Transverse colon (tissue), 4 donors: ENCODE results near the gene PLA2G4B. TPM values are rescaled to one million over a fixed set of nuclear protein-coding genes. Genes with fewer than 3 reads are reported as not detected.

ENCODE experiments used
- DNase-seq: peaks from one replicate; pipeline ENCODE4 v3.0.0-alpha.2; 2019
- H3K27ac ChIP-seq, 4 donors: fragments of 200-600 bp; sonication (generic); 2 replicates each; pipeline ENCODE4 v1.5.1; 2016 to 2018; ENCODE audit warnings: inconsistent platforms in 4 of 4
- H3K27me3 ChIP-seq: fragments of 200-600 bp; sonication (generic); 2 replicates; pipeline ENCODE4 v1.5.1; 2017; ENCODE audit warnings: inconsistent platforms
- H3K36me3 ChIP-seq, 4 donors: fragments of 200-600 bp; sonication (generic); 2 replicates each; pipeline ENCODE4 v1.5.1; 2017 to 2019; ENCODE audit warnings: inconsistent platforms in 4 of 4
- H3K4me1 ChIP-seq, 4 donors: fragments of 200-600 bp; sonication (generic); 2 replicates each; pipeline ENCODE4 v1.5.1; 2017 to 2020; ENCODE audit warnings: inconsistent platforms in 4 of 4
- H3K4me3 ChIP-seq, 4 donors: fragments of 200-600 bp; sonication (generic); 1 replicate in 1 of 4; 2 replicates in 3 of 4; pipeline versions ENCODE4 v1.5.1 to v1.6.1; 2017 to 2019; ENCODE audit warnings: inconsistent platforms in 4 of 4
- H3K9me3 ChIP-seq, 2 donors: fragments of 200-600 bp; sonication (generic); 2 replicates each; pipeline ENCODE4 v1.5.1; 2017 to 2019; ENCODE audit warnings: inconsistent platforms in 2 of 2
- EP300 ChIP-seq: sonication (generic); formaldehyde crosslinking; IDR thresholded peaks from one replicate; pipeline ENCODE4 v1.6.1; 2017; ENCODE audit warnings: antibody characterized with exemption, low read depth
- POLR2A ChIP-seq: fragments of 450-650 bp; IDR thresholded peaks from one replicate; pipeline ENCODE4 v1.6.1; 2016; ENCODE audit warnings: antibody characterized with exemption, mild to moderate bottlenecking, moderate library complexity
- POLR2AphosphoS5 ChIP-seq, 3 donors: sonication (generic); formaldehyde crosslinking; IDR thresholded peaks; one replicate each; pipeline ENCODE4 v1.6.1; 2016; ENCODE audit warnings: antibody characterized with exemption in 3 of 3
- WGBS, 2 donors: methylation state at CpG; one replicate each; pipeline ENCODE4 v1.1.5; 2018; ENCODE audit warnings: low coverage in 1 of 2; 5-methylcytosine and 5-hydroxymethylcytosine counted together
- in situ Hi-C, 4 donors: fragments of 200-750 bp; cut with MboI; loops; one replicate each; pipeline versions ENCODE4 v1.15.0 to v1.15.1; 2017; ENCODE audit warnings: low sequenced_read_pairs in 3 of 4, low pct_ligation_motif_present in 1 of 4, low pct_unique_long_range_greater_than_20kb in 1 of 4
- intact Hi-C: fragments of 100-400 bp; cut with DNase I; formaldehyde crosslinking; loops from one replicate; pipeline ENCODE4 v1.15.1; 2023; ENCODE audit warnings: low total_unique reads
- total RNA-seq, 4 donors: library from RNA; depleted of rRNA; stranded (reverse); fragments of >200 nt; gene quantifications; one replicate each; pipeline ENCODE4 v1.1.0, GENCODE V29; 2016
- TF ChIP-seq, protein P1 (sequence below), 5 experiments: fragments of 200-600 bp in 3 of 5; fragments of 450-650 bp in 2 of 5; sonication (generic) in 3 of 5; IDR thresholded peaks; 1 replicate in 2 of 5; 2 replicates in 3 of 5; pipeline ENCODE4 v1.5.1; 2016 to 2017; ENCODE audit warnings: antibody characterized with exemption in 5 of 5, inconsistent platforms in 3 of 5, mild to moderate bottlenecking in 2 of 5, moderate library complexity in 1 of 5

Gene PLA2G4B
- total RNA-seq, 4 donors from 2014 or later: 1.6 to 5.2 (median 3.5) TPM; not detected in 1

GRCh38 chr15:41853831-41854230 lies 15.2 kb downstream of the PLA2G4B start:
- in situ Hi-C loops (no loop called here), intact Hi-C loops (no loop called here)
- 88% methylated on average over 5 of the region's 10 CpGs; no CpG with 5 or more reads in 1 of the 2 donors for WGBS, 2 donors
- Histone ChIP-seq H3K36me3 (no peaks in the 10 kb centered on the region), H3K9me3 (no peaks in the 10 kb centered on the region), H3K4me1 (no peaks in the 10 kb centered on the region), H3K27ac (no peak overlapping the region), H3K27me3 (peaks cover 30% of the 10 kb centered on the region), H3K4me3 (no peak overlapping the region)
- TF ChIP-seq, protein P1, sequence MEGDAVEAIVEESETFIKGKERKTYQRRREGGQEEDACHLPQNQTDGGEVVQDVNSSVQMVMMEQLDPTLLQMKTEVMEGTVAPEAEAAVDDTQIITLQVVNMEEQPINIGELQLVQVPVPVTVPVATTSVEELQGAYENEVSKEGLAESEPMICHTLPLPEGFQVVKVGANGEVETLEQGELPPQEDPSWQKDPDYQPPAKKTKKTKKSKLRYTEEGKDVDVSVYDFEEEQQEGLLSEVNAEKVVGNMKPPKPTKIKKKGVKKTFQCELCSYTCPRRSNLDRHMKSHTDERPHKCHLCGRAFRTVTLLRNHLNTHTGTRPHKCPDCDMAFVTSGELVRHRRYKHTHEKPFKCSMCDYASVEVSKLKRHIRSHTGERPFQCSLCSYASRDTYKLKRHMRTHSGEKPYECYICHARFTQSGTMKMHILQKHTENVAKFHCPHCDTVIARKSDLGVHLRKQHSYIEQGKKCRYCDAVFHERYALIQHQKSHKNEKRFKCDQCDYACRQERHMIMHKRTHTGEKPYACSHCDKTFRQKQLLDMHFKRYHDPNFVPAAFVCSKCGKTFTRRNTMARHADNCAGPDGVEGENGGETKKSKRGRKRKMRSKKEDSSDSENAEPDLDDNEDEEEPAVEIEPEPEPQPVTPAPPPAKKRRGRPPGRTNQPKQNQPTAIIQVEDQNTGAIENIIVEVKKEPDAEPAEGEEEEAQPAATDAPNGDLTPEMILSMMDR (IDR thresholded peaks at IDR 0.05): no peak
- TF ChIP-seq POLR2AphosphoS5 (IDR thresholded peaks at IDR 0.05): no peak
- no peak for TF ChIP-seq EP300
- TF ChIP-seq POLR2A: no peak
- DNase-seq: no peak

GRCh38 chr15:41854443-41854842 lies 15.8 kb downstream of the PLA2G4B start:
- H3K27me3 ChIP-seq: peaks cover 30% of the 10 kb centered on the region
- in situ Hi-C loops (no loop called here), intact Hi-C loops (no loop called here)
- no peak overlapping the region for H3K27ac ChIP-seq
- no peak overlapping the region for H3K4me3 ChIP-seq
- DNase-seq: no peak
- no peaks in the 10 kb centered on the region for H3K9me3 ChIP-seq
- no peaks in the 10 kb centered on the region for H3K36me3 ChIP-seq
- TF ChIP-seq, protein P1 (IDR thresholded peaks at IDR 0.05): no peak
- no peak for TF ChIP-seq POLR2A
- no peak for TF ChIP-seq EP300
- TF ChIP-seq POLR2AphosphoS5 (IDR thresholded peaks at IDR 0.05): no peak
- 89 to 92% methylated on average over 7 to 9 of the region's 9 CpGs for WGBS, 2 donors
- H3K4me1 ChIP-seq: no peaks in the 10 kb centered on the region

- in situ Hi-C loops (no loop called here), intact Hi-C loops (no loop called here)
- no peak overlapping the region for H3K4me3 ChIP-seq
- no peak for TF ChIP-seq POLR2AphosphoS5 (IDR thresholded peaks at IDR 0.05)
- no peak for TF ChIP-seq EP300
- no peak for TF ChIP-seq POLR2A
- TF ChIP-seq, protein P1 (IDR thresholded peaks at IDR 0.05): no peak
- no peaks in the 10 kb centered on the region for H3K36me3 ChIP-seq
- no peaks in the 10 kb centered on the region for H3K4me1 ChIP-seq
- WGBS, 2 donors: 78 to 100% methylated on average over 2 to 25 of the region's 30 CpGs
- H3K27me3 ChIP-seq: peaks cover 30% of the 10 kb centered on the region
- H3K27ac ChIP-seq: no peak overlapping the region
- no peak for DNase-seq
- no peaks in the 10 kb centered on the region for H3K9me3 ChIP-seq
Observed at GRCh38 chr15:41855261-41855961, 16.8 kb downstream of the PLA2G4B start.

GRCh38 chr15:41856262-41856661 lies 17.6 kb downstream of the PLA2G4B start:
- Histone ChIP-seq H3K4me1 (no peaks in the 10 kb centered on the region), H3K4me3 (no peak overlapping the region), H3K27me3 (peaks cover 30% of the 10 kb centered on the region), H3K36me3 (no peaks in the 10 kb centered on the region), H3K27ac (no peak overlapping the region), H3K9me3 (no peaks in the 10 kb centered on the region)
- in situ Hi-C loops: no loop called here
- no peak for DNase-seq
- WGBS, 2 donors: 95% methylated on average over 9 of the region's 17 CpGs; no CpG with 5 or more reads in 1 of the 2 donors
- TF ChIP-seq, protein P1 (IDR thresholded peaks at IDR 0.05): no peak
- no peak for TF ChIP-seq POLR2A
- no peak for TF ChIP-seq POLR2AphosphoS5 (IDR thresholded peaks at IDR 0.05)
- TF ChIP-seq EP300: no peak
- intact Hi-C loops: no loop called here
